NCI-H82 treated with DMSO at 0.1 percent for 48 hours (cell line): Measurements from ENCODE around the gene CCDC68.
"Not testable (repeated sequence)": the region's sequence is repeated elsewhere in the genome, so short reads cannot be mapped to it uniquely, and the experiment has no call there.

Experiments used
- DNase-seq: peaks from one replicate; lab custom pipeline; 2025; ENCODE audit not compliant: unreplicated experiment; lab: John Stamatoyannopoulos, UW

The CCDC68 gene

GRCh38 chr18:54878659-54879358 is 80.5 kb downstream of the CCDC68 start:
- DNase-seq, result no peak

- DNase-seq, result no peak
These were observed 81.1 kb downstream of the CCDC68 start for GRCh38 chr18:54878159-54878622.

- no peak for DNase-seq
These were observed 82.2 kb downstream of the CCDC68 start for GRCh38 chr18:54877076-54877475.

GRCh38 chr18:54875063-54875462 is 84.2 kb downstream of the CCDC68 start:
- DNase-seq, result no peak

GRCh38 chr18:54873884-54874255 is 85.4 kb downstream of the CCDC68 start:
- DNase-seq, result no peak

- DNase-seq, result no peak
These were observed 86.6 kb downstream of the CCDC68 start for GRCh38 chr18:54872681-54873080.

GRCh38 chr18:54871231-54871630 is 88.0 kb downstream of the CCDC68 start:
- no peak for DNase-seq

- DNase-seq, result no peak
These were observed 92.1 kb downstream of the CCDC68 start for GRCh38 chr18:54867131-54867530.

- no peak for DNase-seq
These were observed 98.3 kb downstream of the CCDC68 start for GRCh38 chr18:54860941-54861340.

GRCh38 chr18:54859667-54860421 is 99.4 kb downstream of the CCDC68 start:
- DNase-seq, result no peak

GRCh38 chr18:54857499-54857898 is 101.8 kb downstream of the CCDC68 start:
- no peak for DNase-seq

- DNase-seq, result no peak
These were observed 103.1 kb downstream of the CCDC68 start for GRCh38 chr18:54856105-54856646.

GRCh38 chr18:54855050-54855449 is 104.2 kb downstream of the CCDC68 start:
- not testable (repeated sequence) for DNase-seq

GRCh38 chr18:54852780-54853675 is 106.2 kb downstream of the CCDC68 start:
- no peak for DNase-seq
